A673 (cell line): Measurements from ENCODE around the gene EHMT1.

Experiments used
- CTCF ChIP-seq: fragments of 300-800, 200-600 bp; sonication (generic); conservative IDR thresholded peaks from 2 replicates; pipeline ENCODE4 v1.5.1; 2017; ENCODE audit warnings: low read depth, mild to moderate bottlenecking, antibody characterized with exemption, low read length, moderate library complexity, mixed read lengths
- EZH2 ChIP-seq: fragments of 200-600 bp; sonication (generic); IDR thresholded peaks from 2 replicates; pipeline ENCODE4 v1.6.1; 2017; ENCODE audit warnings: borderline replicate concordance, low read depth, mild to moderate bottlenecking, mixed read lengths, antibody characterized with exemption, low read length; ENCODE audit not compliant: poor library complexity, severe bottlenecking

GRCh38 chr9:137670391-137671195 lies 51.8 kb downstream of the EHMT1 start:
- TF ChIP-seq CTCF (no peak), EZH2 (no peak)
